DMS53 treated with DMSO at 0.1 percent for 48 hours (cell line): Measurements from ENCODE around the gene APRT.

Experiments
- DNase-seq: peaks from one replicate; lab custom pipeline; 2025; ENCODE audit not compliant: unreplicated experiment; lab: John Stamatoyannopoulos, UW

Gene APRT

DNA sequence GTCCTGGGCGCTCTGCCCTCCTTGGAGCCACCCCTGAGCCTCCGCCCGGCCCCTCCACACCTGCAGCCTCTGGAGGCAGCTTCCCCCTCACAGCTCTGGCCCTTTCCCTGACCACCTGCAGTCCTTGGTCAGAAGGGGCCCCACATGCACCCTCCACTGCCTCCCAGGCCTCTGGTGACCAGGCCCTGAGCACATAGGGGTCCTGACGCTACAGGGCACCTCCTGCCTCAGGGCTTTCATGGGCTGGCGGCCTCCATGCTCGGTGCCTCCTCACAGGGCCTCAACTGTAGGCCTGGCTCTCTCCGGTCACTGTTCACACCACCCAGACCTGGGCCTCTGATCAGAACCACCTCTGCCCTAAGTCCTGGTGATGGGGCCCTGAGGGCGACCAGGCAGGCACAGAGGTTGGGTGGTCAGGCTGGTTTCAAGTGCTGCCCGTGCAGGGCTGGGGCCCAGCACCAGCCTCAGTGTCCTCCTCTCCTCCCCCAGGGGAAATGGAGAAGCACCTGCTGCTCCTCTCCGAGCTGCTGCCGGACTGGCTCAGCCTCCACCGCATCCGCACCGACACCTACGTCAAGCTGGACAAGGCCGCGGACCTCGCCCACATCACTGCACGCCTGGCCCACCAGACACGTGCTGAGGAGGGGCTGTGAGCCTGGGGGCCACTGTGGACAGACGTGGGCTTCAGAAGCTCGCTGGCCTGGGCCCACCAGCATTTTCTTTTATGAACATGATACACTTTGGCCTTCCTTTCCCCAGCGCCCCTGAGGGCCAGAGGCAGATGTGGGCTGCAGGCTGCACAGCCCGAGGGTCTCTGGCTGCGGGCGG, 3.9 kb downstream of the APRT start:
- DNase-seq: no peak

DNA sequence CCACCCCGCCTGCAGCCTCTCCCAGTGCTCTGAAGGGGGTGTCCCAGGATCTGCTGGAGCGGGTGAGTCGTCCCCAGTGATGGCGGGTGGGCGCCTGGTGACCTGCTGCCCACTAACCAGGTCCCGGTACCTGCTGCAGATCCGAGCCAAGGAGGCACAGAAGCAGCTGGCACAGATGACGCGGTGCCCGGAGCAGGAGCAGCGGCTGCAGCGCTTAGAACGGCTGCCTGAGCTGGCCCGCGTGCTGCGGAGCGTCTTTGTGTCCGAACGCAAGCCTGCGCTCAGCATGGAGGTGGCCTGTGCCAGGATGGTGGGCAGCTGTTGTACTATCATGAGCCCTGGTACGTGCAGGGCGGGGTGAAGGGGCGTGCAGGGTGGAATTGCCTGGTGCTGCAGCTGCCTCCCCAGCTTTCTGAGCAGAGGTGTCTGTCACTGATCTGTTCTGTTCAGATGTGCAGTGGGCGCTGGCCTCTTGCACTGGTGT, 4.5 kb downstream of the APRT start:
- no peak for DNase-seq

DNA sequence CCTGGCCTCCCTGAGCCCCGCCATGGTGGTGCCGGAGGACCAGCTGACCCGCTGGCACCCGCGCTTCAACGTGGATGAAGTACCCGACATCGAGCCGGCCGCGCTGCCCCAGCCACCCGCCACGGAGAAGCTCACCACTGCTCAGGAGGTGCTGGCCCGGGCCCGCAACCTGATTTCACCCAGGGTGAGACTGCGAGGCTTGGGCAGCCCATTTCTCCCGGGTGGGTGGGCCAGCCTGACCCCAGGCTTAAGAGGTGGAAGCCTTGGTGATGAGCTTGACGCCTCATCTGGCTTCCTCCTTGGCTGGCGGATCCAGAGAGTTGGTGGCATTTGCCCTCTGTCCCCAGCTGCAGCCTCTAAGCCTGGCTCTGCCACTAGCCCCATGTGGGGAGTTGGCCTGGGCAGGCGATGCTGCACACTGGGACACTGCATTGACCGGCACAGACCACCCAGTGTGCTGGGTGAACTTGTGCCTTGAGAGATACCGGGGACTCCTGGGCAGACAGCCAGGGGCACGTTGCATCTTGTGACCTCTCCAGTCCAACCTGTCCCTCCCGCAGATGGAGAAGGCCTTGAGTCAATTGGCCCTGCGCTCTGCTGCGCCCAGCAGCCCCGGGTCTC, 5.1 kb downstream of the APRT start:
- DNase-seq: no peak

DNA sequence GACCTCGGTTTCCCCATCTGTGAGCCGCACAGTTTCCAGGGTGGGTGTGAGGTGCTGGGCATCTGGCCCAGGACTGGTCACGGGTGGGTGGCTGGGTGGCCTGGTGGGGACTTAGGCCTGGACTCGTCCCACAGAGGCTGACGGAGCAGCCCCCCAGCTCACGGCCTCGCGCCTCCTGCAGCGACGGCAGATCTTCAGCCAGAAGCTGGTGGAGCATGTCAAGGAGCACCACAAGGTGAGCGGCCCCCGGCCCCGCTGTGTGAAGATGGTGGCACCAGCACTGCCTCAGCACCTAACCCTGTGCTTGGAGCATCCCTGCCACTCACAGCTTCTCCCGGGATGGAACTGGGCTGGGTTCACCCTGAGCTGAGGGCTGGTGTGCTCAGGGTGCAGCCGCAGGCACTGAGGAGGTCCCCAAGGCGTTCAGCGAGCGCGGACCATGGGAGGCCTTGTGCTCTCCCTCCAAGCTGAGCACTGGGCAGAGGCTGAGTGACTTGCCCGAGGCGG, 5.8 kb downstream of the APRT start:
- DNase-seq: no peak

DNA sequence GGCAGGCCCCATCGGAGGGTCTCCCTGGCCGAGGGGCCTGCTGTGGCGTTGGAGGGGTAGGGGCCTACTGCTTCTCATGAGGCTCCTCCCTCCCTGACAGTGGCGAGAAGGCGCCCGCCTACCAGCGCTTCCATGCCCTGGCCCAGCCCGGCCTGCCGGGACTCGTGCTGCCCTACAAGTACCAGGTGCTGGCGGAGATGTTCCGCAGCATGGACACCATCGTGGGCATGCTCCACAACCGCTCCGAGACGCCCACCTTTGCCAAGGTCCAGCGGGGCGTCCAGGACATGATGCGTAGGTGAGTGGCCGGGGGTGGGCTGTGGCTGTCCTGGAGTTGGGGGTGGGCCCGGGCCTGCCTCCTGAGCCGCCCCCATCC, 6.4 kb downstream of the APRT start:
- no peak for DNase-seq

DNA sequence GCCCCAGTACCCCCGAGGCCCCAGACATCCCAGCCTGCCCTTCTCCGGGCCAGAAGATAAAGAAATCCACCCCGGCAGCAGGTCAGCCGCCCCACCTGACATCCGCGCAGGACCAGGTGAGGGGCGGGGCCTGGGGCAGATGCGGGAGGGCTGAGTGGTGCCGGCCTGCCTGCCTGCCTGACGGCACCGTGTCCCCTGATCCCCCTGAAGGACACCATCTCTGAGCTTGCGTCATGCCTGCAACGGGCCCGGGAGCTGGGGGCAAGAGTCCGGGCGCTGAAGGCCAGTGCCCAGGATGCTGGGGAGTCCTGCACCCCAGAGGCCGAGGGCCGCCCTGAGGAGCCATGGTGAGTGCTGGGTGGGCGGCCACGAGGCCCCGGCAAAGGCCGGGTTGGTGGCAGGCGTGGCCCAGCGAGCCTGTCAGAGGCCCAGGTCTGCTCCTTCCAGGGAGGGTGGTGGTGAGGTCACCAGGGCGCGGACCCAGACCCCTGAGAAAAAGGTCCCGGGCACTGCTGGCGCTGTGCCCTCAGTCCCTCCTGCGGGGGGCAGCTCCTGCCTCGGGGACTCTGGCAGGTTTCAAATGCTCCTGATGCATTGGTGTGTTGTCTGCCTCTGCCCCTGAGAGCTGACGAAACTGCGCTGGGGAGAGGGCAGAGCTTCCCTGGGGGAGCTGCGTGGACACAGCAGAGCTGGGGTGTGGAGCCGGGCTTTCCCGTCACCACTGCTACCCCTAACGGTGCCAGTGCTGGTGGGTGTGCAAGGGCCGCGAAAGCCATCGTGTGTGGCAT, 7.0 kb downstream of the APRT start:
- peak; percentile 19 for DNase-seq

DNA sequence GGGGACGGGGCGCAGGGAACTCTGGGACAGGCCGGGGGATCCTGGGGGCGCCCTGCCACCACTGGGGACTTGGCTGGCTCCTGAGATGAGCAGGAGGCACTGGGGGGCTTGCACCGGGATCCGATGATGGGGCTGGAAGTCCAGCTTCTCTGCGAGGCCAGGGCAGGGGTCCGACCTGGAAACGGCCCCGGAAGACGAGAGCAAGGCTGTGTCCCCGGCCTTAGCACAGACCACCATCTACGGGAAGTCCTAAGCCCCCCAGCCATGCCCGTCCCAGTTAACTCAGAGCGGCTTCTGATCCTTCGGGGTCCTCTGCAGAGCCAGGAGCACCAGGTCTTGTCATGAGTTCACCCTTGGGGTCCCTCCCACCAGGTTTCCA, 7.6 kb downstream of the APRT start:
- no peak for DNase-seq

DNA sequence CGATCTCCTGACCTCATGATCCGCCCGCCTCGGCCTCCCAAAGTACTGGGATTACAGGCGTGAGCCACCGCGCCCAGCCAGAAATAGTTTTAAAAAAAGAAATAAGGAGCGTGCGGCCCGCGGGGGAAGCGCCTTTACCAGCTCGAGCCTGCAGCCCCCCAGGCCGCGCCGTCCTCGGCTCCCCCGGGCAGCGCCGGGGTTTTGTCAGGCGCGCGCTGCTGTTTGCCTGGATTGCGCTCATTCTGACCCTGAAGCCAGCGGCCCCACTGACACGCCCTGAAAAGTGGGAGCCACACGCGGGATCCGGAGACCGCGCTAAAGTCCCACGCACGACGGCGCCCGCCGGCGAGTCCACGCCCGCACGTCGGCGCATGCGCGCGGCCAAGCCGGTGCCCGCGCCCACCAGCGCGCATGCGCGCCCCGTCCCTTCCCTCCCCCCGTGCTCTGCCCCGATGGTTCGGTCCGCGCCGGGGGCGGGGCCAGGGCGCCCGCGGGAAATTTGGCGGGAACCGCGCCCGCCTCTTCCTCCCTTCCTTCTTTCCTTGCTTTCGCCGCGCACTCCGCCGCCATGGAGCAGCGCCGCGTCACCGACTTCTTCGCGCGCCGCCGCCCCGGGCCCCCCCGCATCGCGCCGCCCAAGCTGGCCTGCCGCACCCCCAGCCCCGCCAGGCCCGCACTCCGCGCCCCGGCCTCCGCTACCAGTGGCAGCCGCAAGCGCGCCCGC, 8.3 kb downstream of the APRT start, which contains the start of gene CDT1:
Gene CDT1, plus strand, starts transcription at position 526 of the 724 bp plus-strand sequence. Its CDS starts 43 bp downstream, at position 569.
- peak; percentile 27 for DNase-seq

DNA sequence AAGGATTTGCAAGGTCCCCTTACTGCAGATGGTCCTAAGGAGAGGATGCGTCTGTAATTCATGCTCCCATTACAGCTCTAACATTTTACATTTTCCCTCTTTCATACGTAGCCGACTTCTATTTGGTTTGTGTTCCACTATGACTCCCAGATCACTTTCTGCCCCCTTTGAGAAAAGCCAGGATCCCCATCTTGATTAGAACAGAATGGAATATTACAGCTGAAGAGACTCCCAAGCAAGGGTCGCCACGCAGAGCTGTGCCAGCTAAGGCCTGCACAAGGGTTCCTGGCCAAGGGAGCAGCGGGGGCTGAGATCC, 11.5 kb downstream of the APRT start:
- no peak for DNase-seq

DNA sequence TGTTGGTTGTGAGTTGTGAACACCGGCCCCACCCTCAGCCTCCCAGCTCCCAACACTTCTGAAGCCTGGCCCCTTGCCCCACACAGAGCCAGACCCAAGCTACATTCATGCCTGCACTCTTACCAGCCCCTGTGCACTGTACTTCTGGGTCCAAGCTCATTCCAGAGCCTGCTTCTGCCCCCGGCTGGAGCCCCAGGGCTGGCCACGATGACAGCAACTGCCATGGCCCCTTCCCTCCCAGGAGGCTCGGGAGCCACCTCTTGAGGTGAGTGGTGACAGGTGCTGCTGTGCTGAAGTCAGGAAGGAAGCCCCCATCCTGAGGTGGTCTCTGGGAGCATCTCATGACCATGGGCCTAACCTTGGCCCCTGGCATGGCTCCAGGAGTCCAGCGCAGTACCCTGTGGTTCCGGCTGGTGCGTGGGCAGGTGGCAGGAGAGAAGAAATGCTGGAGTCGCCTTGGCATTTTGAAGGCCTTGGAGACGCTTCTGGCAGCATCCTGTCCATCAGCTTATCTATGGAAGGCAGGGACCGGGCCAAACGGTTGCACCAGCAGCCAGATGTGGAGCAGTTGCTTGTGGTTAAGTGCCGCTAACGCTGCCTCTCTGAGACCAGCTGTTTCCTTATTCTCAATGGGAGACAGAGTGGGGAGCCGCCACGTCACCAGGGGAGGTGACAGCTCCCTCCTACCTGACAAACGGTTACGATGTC, 12.0 kb downstream of the APRT start:
- DNase-seq: no peak

DNA sequence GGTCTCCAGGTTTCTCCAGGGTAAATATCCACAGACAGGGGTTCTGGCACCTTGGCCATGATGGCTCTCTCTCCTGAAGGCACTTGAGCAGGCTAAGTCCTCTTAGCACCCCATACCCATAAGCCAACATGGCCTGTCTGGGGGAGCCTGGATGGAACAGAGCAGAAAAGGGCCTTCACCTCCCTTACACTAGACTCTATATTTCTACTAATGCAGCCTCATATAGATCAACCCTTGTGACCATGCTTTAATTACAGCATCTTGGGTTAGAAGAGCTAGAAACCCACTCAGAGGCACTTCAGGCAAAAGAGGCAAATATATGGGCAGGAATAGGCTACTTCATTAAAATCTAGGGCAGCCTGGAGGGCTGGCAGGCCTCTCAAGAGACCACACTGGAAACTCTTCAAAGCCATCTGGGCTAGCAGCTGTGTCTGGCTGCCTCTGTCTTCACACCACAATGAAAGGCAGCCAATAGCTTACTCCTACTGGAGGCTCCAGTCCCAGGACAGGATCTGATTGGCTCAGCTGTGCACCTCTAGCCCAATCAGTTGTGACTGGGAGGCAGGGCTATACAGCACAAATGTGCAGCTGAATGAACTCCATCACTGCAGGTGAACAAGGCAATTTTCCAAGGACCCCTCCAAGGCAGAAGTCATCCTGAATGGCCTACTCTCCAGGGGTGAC, 12.8 kb downstream of the APRT start:
- no peak for DNase-seq

DNA sequence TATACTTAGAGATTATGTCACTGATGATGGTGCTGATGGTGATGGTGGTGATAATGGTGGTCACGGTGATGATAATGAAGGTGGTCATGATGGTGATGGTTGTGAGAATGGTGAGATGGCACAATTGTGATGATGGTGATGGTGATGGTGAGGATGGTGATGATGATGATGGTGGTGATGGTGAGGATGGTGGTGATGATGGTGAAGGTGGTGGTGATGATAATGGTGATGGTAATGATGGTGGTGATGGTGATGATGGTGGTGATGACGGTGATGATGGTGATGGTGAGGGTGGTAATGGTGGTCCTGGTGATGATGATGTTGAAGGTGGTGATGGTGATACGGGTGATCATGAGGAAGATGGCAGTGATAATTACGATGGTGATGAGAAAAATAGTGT, 13.7 kb downstream of the APRT start:
- DNase-seq: no peak

DNA sequence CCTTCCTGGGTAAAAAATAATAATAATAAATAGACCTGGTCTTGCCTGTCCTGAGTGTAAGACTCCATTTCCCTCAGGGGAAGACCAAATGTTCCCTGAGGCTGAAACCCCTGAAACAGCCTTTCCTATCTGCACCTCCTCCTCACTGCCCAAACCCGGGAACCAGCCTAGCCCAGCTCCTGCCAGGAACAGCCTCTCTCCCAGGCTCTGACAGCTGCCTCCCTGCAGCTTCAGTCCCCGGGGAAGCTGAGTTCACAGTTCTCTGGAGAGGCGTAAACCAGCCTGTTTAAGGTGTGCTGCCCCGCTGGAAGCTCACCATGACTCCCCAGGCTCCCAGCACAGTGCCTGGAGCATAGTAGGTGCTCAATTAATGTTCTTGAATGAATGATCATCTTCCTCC, 15.4 kb downstream of the APRT start:
- no peak for DNase-seq

DNA sequence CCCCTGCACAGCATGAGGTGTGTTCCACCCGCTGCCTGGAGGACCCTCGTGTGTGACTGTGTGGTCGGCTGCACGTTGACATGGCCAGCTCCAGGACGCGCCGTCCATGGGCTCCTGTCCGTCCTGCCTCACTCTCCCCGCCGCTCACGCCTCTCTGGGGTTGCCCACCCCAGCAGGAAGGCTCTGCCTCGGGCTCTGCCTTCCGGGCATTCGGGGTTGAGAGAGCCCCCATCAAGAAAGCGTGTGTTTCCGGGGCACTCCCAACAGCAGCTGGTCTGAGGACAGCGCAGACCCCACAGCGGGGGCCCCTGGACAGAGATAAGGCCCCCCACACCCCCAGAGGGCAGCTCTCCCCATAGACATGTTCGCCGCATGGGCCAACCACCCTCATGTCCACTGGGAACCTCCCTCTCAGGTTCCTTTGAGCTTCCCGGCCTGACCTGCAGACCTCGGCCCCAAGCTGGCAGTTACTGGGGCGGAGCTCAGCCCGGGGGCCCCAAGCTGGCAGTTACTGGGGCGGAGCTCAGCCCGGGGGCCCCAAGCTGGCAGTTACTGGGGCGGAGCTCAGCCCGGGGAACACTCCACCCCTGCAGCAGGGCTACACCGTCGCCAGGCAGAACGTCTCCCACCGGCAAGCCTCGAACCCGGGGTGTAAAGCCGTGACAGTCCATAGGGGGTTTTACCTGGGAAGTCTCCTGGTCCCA, 18.3 kb downstream of the APRT start:
- no peak for DNase-seq

DNA sequence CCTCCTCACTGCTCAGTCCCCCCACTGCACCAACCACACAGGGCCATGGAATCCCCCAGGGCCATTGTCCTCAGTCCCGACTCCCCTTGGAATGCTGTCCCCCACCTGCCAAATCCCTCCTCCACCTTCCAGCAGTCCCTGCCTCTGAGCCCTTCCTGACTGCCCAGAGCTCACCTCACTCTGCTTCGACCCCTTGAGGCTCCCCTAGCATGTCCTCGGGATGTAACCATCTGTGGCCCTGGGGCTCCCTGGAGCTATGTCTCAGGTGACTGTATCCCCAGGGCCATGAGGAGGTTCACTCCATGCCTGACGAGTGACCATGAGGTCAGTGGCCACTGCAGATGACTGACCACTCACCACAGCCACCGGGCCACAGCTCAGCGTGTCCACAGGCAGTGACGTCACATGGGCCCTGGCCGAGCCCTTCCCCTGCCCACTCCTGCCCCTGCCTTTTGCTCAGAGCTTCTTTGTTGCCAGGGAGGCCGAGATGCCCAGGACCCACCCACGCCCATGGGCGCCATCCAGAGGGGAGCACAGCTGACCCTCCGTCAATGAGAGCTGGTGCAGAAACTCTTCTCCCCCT, 19.0 kb downstream of the APRT start:
- DNase-seq: no peak

DNA sequence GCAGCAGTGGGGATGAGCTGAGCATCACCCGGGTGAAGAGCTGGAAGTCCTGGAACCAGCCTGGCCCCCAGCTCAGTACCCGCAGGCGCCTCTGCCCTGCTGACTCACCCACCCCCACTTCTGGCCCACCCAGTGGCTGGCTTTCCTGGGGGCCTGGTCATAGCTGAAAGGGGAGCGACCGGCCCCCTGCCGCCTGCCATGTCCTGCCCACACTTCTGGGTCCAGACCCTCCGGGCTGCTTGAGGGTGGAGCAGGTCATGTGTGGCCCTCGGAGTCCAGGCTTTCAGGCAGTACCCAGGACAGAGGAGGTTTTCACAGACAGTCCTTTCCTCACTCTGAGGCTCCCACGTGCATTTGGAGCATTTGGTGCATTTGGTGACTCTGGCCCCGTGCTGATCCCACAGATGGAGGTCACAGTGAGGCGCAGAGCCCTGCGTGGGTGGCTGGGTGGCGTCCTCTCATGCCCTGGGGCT, 19.6 kb downstream of the APRT start:
- no peak for DNase-seq

DNA sequence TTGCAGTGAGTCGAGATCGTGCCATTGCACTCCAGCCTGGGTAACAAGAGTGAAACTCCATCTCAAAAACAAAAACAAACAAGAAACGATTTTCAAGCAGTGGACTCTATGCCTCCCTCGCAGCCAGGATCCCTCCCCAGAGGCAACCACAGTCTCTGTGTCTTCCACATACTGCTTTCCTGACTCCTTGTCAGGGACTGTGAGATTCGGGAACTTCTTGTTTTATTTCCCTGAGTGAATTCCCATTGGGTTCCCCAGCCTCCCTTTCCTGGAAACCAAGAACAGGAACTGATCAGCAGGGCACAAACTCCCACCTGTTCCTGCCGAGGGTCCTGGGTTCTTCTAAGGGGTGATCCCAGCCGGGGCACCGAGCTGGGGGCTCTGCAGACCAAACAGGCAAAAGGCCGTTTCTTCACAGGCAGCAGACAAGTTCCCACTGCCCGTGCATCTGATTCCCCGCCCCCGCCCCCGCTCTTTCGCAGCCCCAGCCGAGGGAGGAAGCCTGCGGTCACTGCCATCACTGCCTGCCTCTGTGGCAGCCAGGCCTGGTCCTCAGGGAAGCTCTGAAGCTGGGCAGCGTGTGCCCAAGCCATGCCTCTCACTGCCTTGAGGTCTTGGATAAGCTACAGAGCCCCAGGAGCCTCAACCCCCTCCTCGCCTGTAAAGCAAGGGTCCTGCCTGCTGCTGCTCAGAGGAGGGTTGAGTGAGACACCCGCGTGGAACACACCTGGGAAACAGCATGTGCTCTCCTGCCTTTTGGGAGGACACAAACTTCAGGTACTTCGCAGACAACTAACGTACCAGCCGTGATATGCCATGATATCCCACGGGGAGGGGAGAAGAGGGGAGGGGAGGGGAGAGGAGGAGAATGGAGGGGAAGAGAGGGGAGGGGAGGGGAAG, 21.2 kb downstream of the APRT start:
- no peak for DNase-seq

DNA sequence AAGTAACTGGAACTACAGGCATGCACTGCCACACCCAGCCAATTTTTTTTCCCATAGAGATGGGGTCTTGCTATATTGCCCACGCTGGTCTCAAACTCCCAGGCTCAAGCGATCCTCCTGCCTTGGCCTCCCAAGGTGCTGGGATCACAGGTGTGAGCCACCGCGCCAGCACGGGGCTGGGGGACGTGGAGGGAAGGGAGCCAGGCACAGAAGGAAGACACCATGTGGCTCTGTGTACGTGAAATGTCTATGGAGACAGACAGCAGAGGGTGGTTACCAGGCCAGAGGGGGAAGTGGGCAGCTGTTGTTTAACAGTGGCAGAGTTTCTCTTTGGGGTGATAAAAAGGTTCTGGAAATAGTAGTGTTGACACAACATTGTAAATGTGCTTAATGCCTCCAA, 22.1 kb downstream of the APRT start:
- DNase-seq: no peak
